Heart right ventricle (tissue), 16 donors: ENCODE results near the gene ANKRD22. TPM values are rescaled to one million over a fixed set of nuclear protein-coding genes. Genes with fewer than 3 reads are reported as not detected.

Experiments
- ATAC-seq, 8 donors: fragments of 200-7000 bp; cut with Tn5 transposase; one replicate each; pipeline ENCODE4 v1.9.1; 2020; ENCODE audit warnings: mild to moderate bottlenecking in 8 of 8, moderate library complexity in 8 of 8, moderate number of reproducible peaks in 1 of 8
- DNase-seq, 2 donors: peaks; one replicate each; pipeline ENCODE4 v3.0.0-alpha.2; 2020
- H3K27ac ChIP-seq, 10 donors: fragments of 200-600 bp; sonication (generic) in 2 of 10; one replicate each; pipeline versions ENCODE4 v1.5.0 to v1.8.0; 2020 to 2022; ENCODE audit warnings: mild to moderate bottlenecking in 3 of 10
- H3K27me3 ChIP-seq, 7 donors: fragments of 200-600 bp; one replicate each; pipeline ENCODE4 v1.8.0; 2021 to 2022; ENCODE audit warnings: mild to moderate bottlenecking in 2 of 7
- H3K36me3 ChIP-seq, 9 donors: fragments of 200-600 bp; sonication (generic) in 1 of 9; one replicate each; pipeline versions ENCODE4 v1.5.0 to v1.8.0; 2020 to 2022; ENCODE audit warnings: mild to moderate bottlenecking in 2 of 9
- H3K4me1 ChIP-seq, 9 donors: fragments of 200-600 bp; sonication (generic) in 1 of 9; one replicate each; pipeline versions ENCODE4 v1.5.0 to v1.8.0; 2020 to 2022; ENCODE audit warnings: mild to moderate bottlenecking in 4 of 9
- H3K4me3 ChIP-seq, 10 donors: fragments of 200-600 bp; sonication (generic) in 2 of 10; one replicate each; pipeline versions ENCODE4 v1.5.0 to v1.8.0; 2020 to 2022; ENCODE audit warnings: mild to moderate bottlenecking in 7 of 10, moderate library complexity in 2 of 10
- H3K9me3 ChIP-seq, 11 donors: fragments of 200-600 bp in 10 of 11; sonication (generic) in 2 of 11; one replicate each; pipeline versions ENCODE4 v1.5.0 to v1.8.0; 2013 to 2022; ENCODE audit warnings: mild to moderate bottlenecking in 2 of 11, control low read depth in 1 of 11, moderate library complexity in 1 of 11
- WGBS, 2 donors: extraction: QIAGEN DNeasy Blood & Tissue Kit; methylation state at CpG; one replicate each; pipeline ENCODE4 v1.1.7; 2013; ENCODE audit warnings: inconsistent platforms in 1 of 2; 5-methylcytosine and 5-hydroxymethylcytosine counted together
- intact Hi-C, 10 donors: fragments of 100-400 bp; cut with DNase I; formaldehyde crosslinking; loops; one replicate each; pipeline versions ENCODE4 v1.11.1 to v1.14.2; 2022
- polyA plus RNA-seq, 2 donors: library from polyadenylated mRNA; stranded (reverse); fragments of 200-250 nt; gene quantifications; one replicate each; pipeline ENCODE4 v1.2.3, GENCODE V29; 2013
- total RNA-seq, 10 donors: library from RNA; stranded (reverse); fragmentation: NEBNext Ultra II Directional in 3 of 10; extraction: Animal tissue kit (Norgen Biotek cat#: 25700) in 3 of 10; gene quantifications; one replicate each; pipeline versions ENCODE4 v1.2.1 to v1.2.4, GENCODE V29; 2021 to 2023
- TF ChIP-seq, protein P1 (sequence below), 9 donors: fragments of 200-600 bp; sonication (generic) in 2 of 9; IDR thresholded peaks; one replicate each; pipeline versions ENCODE4 v1.5.0 to v1.8.0; 2021 to 2022; ENCODE audit warnings: antibody characterized with exemption in 9 of 9, mild to moderate bottlenecking in 5 of 9, moderate library complexity in 1 of 9
- donor health status: Arrhythmogenic right ventricular cardiomyopathy.
- donor health status: ischemic (EF 13 %, LVEDD 7.1; RV severe dilation, severe dysfunction).
- donor health status: healthy with polysubstance abuse.
- donor health status: DM: no; HTN: yes; CAD: no.
- donor health status: DM: no; HTN: no; CAD: no.
- donor health status: ischemic (EF 25% LVEDD 6.9; RV normal size, moderate dysfunction).
- donor health status: ischemic (EF 25% LVEDD 5.7; RV mildly dilated, moderate dysfunction).
- donor health status: healthy.
- donor health status: DM: yes; HTN: yes; CAD: no.
- donor health status: Ischemic cardiomyopathy.
- donor health status: ischemic (EF 35%, LVEDD 5.7; RV mildly dilated, moderate dysfunction).
- donor health status: nonischemic (EF 11% LVEDD 7.7; RV severe dilation, severe dysfunction).
- donor health status: DM: yes; HTN: yes; CAD: no.
- donor health status: PGD.
- donor health status: ischemic (EF 29% LVEDD 5.4; RV normal size, mild dysfunction).
- donor health status: nonischemic (EF 23%, LVEDD 6.1; RV moderate dilation, normal function).

The ANKRD22 gene
- total and polyA plus RNA-seq, 12 donors = 0.12 to 4.9 (median 0.15) TPM; not detected in 8

DNA sequence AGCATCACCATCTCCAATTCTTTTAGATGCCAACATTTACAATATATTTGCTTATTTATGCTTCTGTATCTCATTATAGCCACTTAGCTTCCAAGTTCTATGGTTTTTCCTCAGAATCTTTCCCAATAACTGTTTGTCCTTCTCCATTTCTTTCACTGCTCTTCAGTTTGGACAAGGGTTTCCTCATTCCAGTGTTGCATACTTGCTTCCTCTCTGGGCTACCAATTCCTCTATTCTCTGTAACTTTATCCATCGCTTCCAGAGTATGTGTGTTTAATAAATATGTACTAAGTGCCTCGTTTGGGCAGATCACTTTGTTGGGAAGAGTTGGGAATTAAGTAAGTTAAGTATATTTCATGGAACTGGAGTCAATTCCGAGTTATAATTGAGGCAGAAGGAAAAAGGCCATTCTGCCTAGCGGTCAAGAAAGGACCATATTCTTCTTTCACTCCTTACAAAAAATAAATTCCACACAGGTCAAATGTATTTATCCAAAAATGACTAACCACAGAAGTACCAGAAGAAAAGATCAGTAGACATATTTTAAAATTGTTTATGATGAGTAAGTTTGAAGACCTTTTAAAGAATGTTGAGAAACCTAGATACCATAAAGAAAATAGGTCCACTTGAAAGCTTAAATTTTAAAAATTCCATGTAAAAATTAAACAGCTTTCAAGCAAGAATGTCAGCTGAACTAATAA, 39.2 kb upstream of the ANKRD22 start:
- WGBS, 2 donors = 94 to 97% methylated on average over 4 of the region's 4 CpGs
- DNase-seq (no peak), ATAC-seq (no peak)
- H3K4me3 ChIP-seq = no peak overlapping the region
- H3K4me1 ChIP-seq = peaks cover 0 to 56% (median 6%) of the 10 kb centered on the region in 9 donors
- intact Hi-C loops = no loop called here
- no peaks in the 10 kb centered on the region for H3K27me3 ChIP-seq
- no peaks in the 10 kb centered on the region for H3K9me3 ChIP-seq
- no peaks in the 10 kb centered on the region for H3K36me3 ChIP-seq
- TF ChIP-seq, protein P1, sequence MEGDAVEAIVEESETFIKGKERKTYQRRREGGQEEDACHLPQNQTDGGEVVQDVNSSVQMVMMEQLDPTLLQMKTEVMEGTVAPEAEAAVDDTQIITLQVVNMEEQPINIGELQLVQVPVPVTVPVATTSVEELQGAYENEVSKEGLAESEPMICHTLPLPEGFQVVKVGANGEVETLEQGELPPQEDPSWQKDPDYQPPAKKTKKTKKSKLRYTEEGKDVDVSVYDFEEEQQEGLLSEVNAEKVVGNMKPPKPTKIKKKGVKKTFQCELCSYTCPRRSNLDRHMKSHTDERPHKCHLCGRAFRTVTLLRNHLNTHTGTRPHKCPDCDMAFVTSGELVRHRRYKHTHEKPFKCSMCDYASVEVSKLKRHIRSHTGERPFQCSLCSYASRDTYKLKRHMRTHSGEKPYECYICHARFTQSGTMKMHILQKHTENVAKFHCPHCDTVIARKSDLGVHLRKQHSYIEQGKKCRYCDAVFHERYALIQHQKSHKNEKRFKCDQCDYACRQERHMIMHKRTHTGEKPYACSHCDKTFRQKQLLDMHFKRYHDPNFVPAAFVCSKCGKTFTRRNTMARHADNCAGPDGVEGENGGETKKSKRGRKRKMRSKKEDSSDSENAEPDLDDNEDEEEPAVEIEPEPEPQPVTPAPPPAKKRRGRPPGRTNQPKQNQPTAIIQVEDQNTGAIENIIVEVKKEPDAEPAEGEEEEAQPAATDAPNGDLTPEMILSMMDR (IDR thresholded peaks at IDR 0.05) = no peak
- H3K27ac ChIP-seq = no peak overlapping the region

DNA sequence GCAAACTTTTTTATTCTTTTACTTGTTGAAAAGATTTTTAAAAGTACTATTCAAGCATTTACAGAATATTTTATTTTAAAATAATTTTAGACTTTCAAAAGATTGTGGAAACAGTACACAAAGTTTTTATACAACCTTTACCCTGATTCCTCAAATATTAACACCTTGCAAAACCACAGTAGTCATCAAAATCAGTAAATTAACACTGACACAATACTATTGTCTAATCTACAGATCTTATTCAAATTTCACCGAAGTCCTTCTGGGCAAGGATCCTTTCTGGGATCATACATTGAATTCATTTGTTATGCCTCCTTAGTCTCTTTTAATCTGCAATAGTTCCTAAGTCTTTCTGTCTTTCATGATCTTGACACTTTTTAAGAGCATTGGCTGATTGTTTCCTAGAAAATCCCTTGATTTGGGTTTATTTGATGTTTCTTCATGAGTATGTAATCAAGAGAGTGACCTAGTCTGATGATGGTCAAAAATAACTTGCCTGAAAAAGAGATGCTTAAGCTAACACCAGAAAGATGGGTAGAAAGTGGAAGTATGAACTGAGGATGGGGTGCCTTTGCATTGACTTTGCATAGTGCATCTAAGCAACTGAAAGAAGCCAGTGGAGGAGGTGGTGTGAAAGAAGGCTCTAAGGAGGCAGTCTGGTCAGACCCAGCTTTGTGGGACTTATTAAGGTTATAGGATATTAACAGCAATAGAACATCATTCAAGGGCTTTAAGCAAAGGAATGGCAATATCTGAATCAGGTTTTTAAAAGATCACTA, 38.1 kb upstream of the ANKRD22 start:
- Histone ChIP-seq H3K36me3 (no peaks in the 10 kb centered on the region), H3K27ac (no peak overlapping the region), H3K27me3 (no peaks in the 10 kb centered on the region), H3K9me3 (no peaks in the 10 kb centered on the region), H3K4me3 (no peak overlapping the region), H3K4me1 (peaks cover 0 to 49% (median 0%) of the 10 kb centered on the region in 9 donors)
- WGBS, 2 donors = 92 to 95% methylated on average over 1 of the region's 1 CpG
- TF ChIP-seq, protein P1 (IDR thresholded peaks at IDR 0.05) = no peak
- DNase-seq (no peak), ATAC-seq (no peak)
- intact Hi-C loops = loop anchor here in 1 of 10 donors (5.0 kb wide), 1 partner anchor 43 kb away; no protein-coding TSS in a partner anchor

DNA sequence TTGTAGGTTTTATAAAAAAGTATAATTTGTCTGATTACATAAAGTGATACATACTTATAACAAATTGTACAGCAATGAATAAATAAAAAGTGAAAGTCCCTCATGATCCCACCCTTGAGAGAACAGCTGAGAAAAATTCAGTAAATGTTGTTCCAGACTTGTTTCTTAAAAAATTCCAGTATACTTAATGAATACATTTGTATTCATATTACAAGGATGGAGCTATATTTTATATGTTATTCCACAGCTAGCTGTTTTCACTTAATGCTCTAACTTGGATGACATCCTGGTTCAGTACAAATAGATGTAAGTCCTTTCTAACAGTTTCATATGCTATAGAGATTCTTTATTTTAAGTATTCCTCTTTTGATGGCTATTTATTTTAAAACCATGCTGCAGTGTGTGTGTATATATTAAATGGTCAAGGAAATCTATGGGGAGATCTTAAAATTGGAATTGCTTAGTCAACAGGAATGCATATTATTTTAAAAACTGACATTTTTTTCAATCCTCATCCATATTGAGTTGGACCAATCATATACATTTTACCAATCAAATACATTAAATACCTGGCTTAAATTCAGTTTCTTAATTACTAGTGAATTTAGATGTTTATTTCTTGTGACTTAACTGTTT, 37.3 kb upstream of the ANKRD22 start:
- ATAC-seq = no peak
- DNase-seq = no peak
- intact Hi-C loops = loop anchor here in 1 of 10 donors (5.0 kb wide), 1 partner anchor 43 kb away; no protein-coding TSS in a partner anchor
- Histone ChIP-seq H3K4me1 (peaks cover 0 to 50% (median 0%) of the 10 kb centered on the region in 9 donors), H3K4me3 (no peak overlapping the region), H3K27ac (no peak overlapping the region), H3K27me3 (no peaks in the 10 kb centered on the region), H3K36me3 (no peaks in the 10 kb centered on the region), H3K9me3 (no peaks in the 10 kb centered on the region)
- TF ChIP-seq, protein P1 (IDR thresholded peaks at IDR 0.05) = no peak

DNA sequence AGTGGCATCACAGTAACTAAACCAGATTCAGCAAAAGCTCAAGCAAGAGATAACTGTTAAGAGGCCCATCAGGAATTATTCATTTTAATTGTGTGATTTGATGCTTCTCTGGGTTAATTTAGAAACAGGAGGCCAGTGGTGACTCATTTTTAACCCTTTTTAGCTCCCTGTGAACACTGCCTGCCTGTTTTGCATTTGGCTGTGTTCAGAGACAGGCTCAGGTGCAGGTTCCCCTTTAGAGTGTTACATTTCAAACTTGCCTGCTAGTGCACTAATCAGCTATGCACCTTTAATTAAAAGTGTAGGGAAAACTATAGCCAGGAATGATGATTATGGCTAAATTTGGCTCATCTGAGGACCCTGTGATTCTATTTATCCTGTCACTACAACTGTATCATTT, 34.9 kb upstream of the ANKRD22 start:
- TF ChIP-seq, protein P1 (IDR thresholded peaks at IDR 0.05) = no peak
- Histone ChIP-seq H3K27me3 (no peaks in the 10 kb centered on the region), H3K4me1 (peaks cover 0 to 56% (median 12%) of the 10 kb centered on the region in 9 donors), H3K9me3 (no peaks in the 10 kb centered on the region), H3K4me3 (no peak overlapping the region), H3K36me3 (no peaks in the 10 kb centered on the region), H3K27ac (no peak overlapping the region)
- intact Hi-C loops = loop anchor here in 1 of 10 donors (5.0 kb wide), 1 partner anchor 46 kb away; no protein-coding TSS in a partner anchor
- DNase-seq (no peak), ATAC-seq (no peak)
